Measurements from ENCODE around the gene OTOG.

- TF ChIP-seq EZH2 (IDR thresholded peaks at IDR 0.05; ENCODE audit: borderline replicate concordance, low read depth, low read length, severe bottlenecking) (no peak), CTCF (IDR thresholded peaks at IDR 0.05; ENCODE audit: borderline replicate concordance, extremely low read depth, low read length, poor library complexity, severe bottlenecking) (no peak)
Measured at GRCh38 chr11:17595526-17596309, 48.7 kb downstream of the OTOG start.
